Mesendoderm (in vitro differentiated cells): ENCODE measurements around the gene TCP11X2.
"Not testable (repeated sequence)": the region's sequence is repeated elsewhere in the genome, so short reads cannot be mapped to it uniquely, and the experiment has no call there.

Source experiments
- DNase-seq: peaks from one replicate; pipeline ENCODE4 v3.0.0; 2013
- H2AK5ac ChIP-seq: 2 replicates; pipeline ENCODE4 v1.6.1; 2013; ENCODE audit warnings: low read length, inconsistent platforms
- H2BK120ac ChIP-seq: 2 replicates; pipeline ENCODE4 v1.6.1; 2013; ENCODE audit warnings: low read depth, mild to moderate bottlenecking, low read length, moderate library complexity, mixed read lengths
- H2BK15ac ChIP-seq: replicated peaks from 2 replicates; pipeline ENCODE4 v1.6.1; 2013; ENCODE audit warnings: low read depth, mild to moderate bottlenecking, moderate library complexity
- H2BK5ac ChIP-seq: 2 replicates; pipeline ENCODE4 v1.6.1; 2013; ENCODE audit warnings: low read length, inconsistent platforms
- H3K18ac ChIP-seq: 2 replicates; pipeline ENCODE4 v1.6.1; 2013; ENCODE audit warnings: mild to moderate bottlenecking, low read length, mixed read lengths
- H3K23ac ChIP-seq: one replicate; pipeline ENCODE4 v1.6.1; 2013; ENCODE audit warnings: low read length
- H3K27ac ChIP-seq: 2 replicates; pipeline ENCODE4 v1.5.1; 2013; ENCODE audit warnings: low read depth, mild to moderate bottlenecking, inconsistent platforms, low read length, moderate library complexity
- H3K27me3 ChIP-seq: 2 replicates; pipeline ENCODE4 v1.6.1; 2013; ENCODE audit warnings: low read length, control low read depth, mild to moderate bottlenecking, inconsistent platforms; ENCODE audit not compliant: insufficient read depth, poor library complexity
- H3K36me3 ChIP-seq: 2 replicates; pipeline ENCODE4 v1.6.1; 2013; ENCODE audit warnings: low read length, inconsistent platforms; ENCODE audit not compliant: control insufficient read depth, insufficient read depth
- H3K4ac ChIP-seq: one replicate; pipeline ENCODE4 v1.6.1; 2013; ENCODE audit warnings: low read depth, mild to moderate bottlenecking, low read length, moderate library complexity
- H3K4me1 ChIP-seq: 2 replicates; pipeline ENCODE4 v1.6.1; 2013; ENCODE audit warnings: low read depth, low read length, inconsistent platforms; ENCODE audit not compliant: control insufficient read depth
- H3K4me2 ChIP-seq: 2 replicates; pipeline ENCODE4 v1.6.1; 2013; ENCODE audit warnings: low read length
- H3K4me3 ChIP-seq: 2 replicates; pipeline ENCODE4 v1.5.1; 2013; ENCODE audit warnings: mild to moderate bottlenecking, low read length
- H3K56ac ChIP-seq: one replicate; pipeline ENCODE4 v1.6.1; 2013; ENCODE audit warnings: low read length
- H3K79me1 ChIP-seq: 2 replicates; pipeline ENCODE4 v1.6.1; 2013; ENCODE audit warnings: low read length, inconsistent platforms
- H3K79me2 ChIP-seq: 2 replicates; pipeline ENCODE4 v1.6.1; 2013; ENCODE audit warnings: mild to moderate bottlenecking, low read length; ENCODE audit not compliant: control insufficient read depth, insufficient read depth
- H3K9ac ChIP-seq: 2 replicates; pipeline ENCODE4 v1.6.1; 2013; ENCODE audit warnings: low read length, inconsistent platforms
- H4K5ac ChIP-seq: one replicate; pipeline ENCODE4 v1.6.1; 2013; ENCODE audit warnings: low read length
- H4K8ac ChIP-seq: one replicate; pipeline ENCODE4 v1.6.1; 2013; ENCODE audit warnings: low read depth, mild to moderate bottlenecking, control low read depth, low read length, moderate library complexity
- WGBS: extraction: QIAGEN DNeasy Blood & Tissue Kit; methylation state at CpG from one replicate; pipeline ENCODE4 v1.1.7; 2013; ENCODE audit warnings: low lambda C conversion rate, missing lambda C conversion rate; ENCODE audit not compliant: insufficient coverage; ENCODE audit errors: extremely low coverage; 5-methylcytosine and 5-hydroxymethylcytosine counted together

The TCP11X2 gene

DNA sequence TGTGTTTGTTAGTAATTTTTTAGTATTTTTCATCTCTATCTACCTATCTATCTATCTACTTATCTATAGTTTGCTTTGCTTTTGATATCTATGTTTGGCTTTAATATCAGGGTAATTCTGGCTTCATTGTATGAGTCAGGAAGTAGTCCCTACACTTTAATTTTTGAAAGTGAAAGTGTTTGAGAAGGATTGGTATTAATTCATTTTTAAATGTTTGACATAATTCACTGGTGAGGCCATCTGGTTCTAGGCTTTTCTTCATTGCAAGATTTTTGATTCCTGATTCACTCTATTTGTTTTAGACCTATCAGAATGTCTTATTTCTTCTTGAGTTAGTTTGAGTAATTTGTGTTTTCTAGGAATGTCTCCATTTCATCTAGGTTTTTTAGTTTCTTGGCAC is 20.2 kb upstream of the TCP11X2 start:
- no peak overlapping the region for H3K9ac ChIP-seq
- no peak overlapping the region for H3K23ac ChIP-seq
- H3K18ac ChIP-seq, result no peak overlapping the region
- H3K79me1 ChIP-seq, result no peaks in the 10 kb centered on the region
- H3K79me2 ChIP-seq, result no peaks in the 10 kb centered on the region
- H2BK120ac ChIP-seq, result no peak overlapping the region
- H3K4me3 ChIP-seq, result no peak overlapping the region
- no peaks in the 10 kb centered on the region for H3K36me3 ChIP-seq
- no peak overlapping the region for H3K4ac ChIP-seq
- no peak overlapping the region for H4K5ac ChIP-seq
- H2BK5ac ChIP-seq, result no peak overlapping the region
- H3K27ac ChIP-seq, result no peak overlapping the region
- no peak overlapping the region for H3K56ac ChIP-seq
- no peak overlapping the region for H4K8ac ChIP-seq
- no peak for DNase-seq
- H2BK15ac ChIP-seq, result no peak overlapping the region
- H3K4me2 ChIP-seq, result no peak overlapping the region
- H3K4me1 ChIP-seq, result no peaks in the 10 kb centered on the region
- H3K27me3 ChIP-seq, result no peaks in the 10 kb centered on the region
- H2AK5ac ChIP-seq, result no peak overlapping the region

DNA sequence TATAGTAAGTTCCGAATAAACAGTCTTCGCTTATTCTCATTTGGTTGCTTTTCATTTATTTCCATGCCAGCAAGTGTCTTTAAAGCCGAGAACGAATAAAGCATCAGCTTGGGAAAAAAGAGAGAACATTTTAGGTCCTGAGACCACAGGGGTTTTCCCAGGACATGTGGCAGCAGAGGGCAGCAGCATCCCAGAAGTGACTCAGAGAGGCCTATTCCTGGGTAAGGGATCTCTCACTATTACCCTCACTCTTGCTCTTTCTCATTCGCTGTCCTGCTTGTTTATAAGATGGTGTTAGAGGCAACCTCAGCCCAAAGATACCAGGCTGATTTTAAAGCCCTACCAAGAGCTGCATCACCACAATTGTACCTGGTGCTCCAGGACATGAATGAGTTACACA is 7.2 kb upstream of the TCP11X2 start:
- not testable (repeated sequence) for H3K4me1 ChIP-seq

GRCh38 chrX:102470215-102470614 is 1.4 kb downstream of the TCP11X2 start:
- H2AK5ac ChIP-seq, H2BK120ac ChIP-seq, H3K56ac ChIP-seq, H3K4me1 ChIP-seq, H3K4me3 ChIP-seq, H3K23ac ChIP-seq, H3K27ac ChIP-seq, H3K27me3 ChIP-seq, H3K4ac ChIP-seq, H3K79me1 ChIP-seq, H2BK15ac ChIP-seq, H3K4me2 ChIP-seq, DNase-seq, H4K5ac ChIP-seq, H2BK5ac ChIP-seq, H3K18ac ChIP-seq, H3K9ac ChIP-seq, H4K8ac ChIP-seq, H3K79me2 ChIP-seq, H3K36me3 ChIP-seq: not testable (repeated sequence)
- WGBS, result no CpG with 5 or more reads among the region's 3 CpGs

More for the DNA sequence above, 7.2 kb upstream of the TCP11X2 start:
- H3K27me3 ChIP-seq, H3K79me1 ChIP-seq, H4K8ac ChIP-seq, H3K56ac ChIP-seq, H4K5ac ChIP-seq, H3K79me2 ChIP-seq, H2BK5ac ChIP-seq, H3K4me2 ChIP-seq, H2BK120ac ChIP-seq, H3K36me3 ChIP-seq, H3K4ac ChIP-seq, H3K23ac ChIP-seq, H3K9ac ChIP-seq, DNase-seq, H2BK15ac ChIP-seq, H3K27ac ChIP-seq, H3K18ac ChIP-seq, H3K4me3 ChIP-seq, H2AK5ac ChIP-seq: not testable (repeated sequence)
- no CpG with 5 or more reads among the region's 5 CpGs for WGBS

GRCh38 chrX:102458615-102459014 is 13.0 kb downstream of the TCP11X2 start:
- H3K4me1 ChIP-seq, H2BK5ac ChIP-seq, H4K8ac ChIP-seq, DNase-seq, H3K56ac ChIP-seq, H3K79me1 ChIP-seq, H3K23ac ChIP-seq, H2AK5ac ChIP-seq, H2BK120ac ChIP-seq, H4K5ac ChIP-seq, H3K4ac ChIP-seq, H3K27me3 ChIP-seq, H2BK15ac ChIP-seq, H3K18ac ChIP-seq, H3K9ac ChIP-seq, H3K4me3 ChIP-seq, H3K27ac ChIP-seq, H3K36me3 ChIP-seq, H3K79me2 ChIP-seq, H3K4me2 ChIP-seq: not testable (repeated sequence)
- WGBS, result no CpG with 5 or more reads among the region's 4 CpGs

DNA sequence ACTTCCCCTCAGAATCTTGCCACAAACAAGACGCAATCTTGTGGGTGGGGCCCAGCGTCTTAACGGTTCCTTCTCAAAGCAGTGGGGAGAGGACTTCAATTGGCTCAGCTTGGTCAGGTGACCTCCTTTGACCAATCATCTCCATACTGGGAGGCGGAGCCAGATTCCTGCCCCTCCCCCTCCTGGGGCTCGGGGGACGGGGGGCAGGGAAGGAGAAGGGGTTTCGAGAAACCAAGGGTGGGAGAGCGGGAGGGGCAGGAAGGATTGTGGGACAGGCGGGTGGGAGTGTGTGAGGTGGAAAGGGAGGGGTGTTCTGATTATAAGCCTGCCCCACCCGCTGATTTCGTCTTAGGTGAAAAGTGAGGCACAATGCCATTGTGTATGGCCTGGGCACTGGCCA is 31.7 kb downstream of the TCP11X2 start, which contains the start of gene NXF2B:
NXF2B (minus strand) TSS at position 101 of the 400 bp plus-strand sequence. CDS start 59,972 bp downstream, outside the sequence.
- H3K23ac ChIP-seq, H2BK120ac ChIP-seq, H2AK5ac ChIP-seq, H3K79me1 ChIP-seq, H3K27me3 ChIP-seq, H3K9ac ChIP-seq, H2BK15ac ChIP-seq, H4K5ac ChIP-seq, H3K27ac ChIP-seq, H3K4me2 ChIP-seq, H4K8ac ChIP-seq, H3K4ac ChIP-seq, H3K4me1 ChIP-seq, H3K56ac ChIP-seq, H2BK5ac ChIP-seq, H3K18ac ChIP-seq, DNase-seq, H3K36me3 ChIP-seq, H3K4me3 ChIP-seq, H3K79me2 ChIP-seq: not testable (repeated sequence)
- WGBS, result no CpG with 5 or more reads among the region's 11 CpGs

DNA sequence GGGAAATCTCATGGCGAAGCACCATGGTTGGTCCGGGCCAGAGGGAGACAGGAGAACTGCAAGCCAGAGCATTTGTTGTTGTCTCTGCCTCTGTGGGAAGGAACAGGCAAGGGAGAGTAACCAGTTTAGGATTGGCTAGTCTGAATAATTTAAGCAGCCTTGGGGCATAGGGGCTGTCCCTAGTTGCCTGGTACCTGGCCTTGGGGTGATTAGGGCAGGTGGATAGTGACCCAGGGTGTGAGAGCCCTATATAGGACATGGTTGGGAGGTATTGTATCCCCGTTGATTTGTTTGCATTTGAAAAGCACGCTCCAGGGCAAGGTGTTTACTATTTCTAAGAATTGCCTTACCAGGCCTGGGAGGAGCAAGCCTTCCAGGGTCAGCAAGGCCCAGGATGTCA is 57.1 kb downstream of the TCP11X2 start:
- not testable (repeated sequence) for H3K79me2 ChIP-seq, H4K5ac ChIP-seq, H3K27me3 ChIP-seq, H2BK15ac ChIP-seq, H2BK120ac ChIP-seq, H3K79me1 ChIP-seq, H3K18ac ChIP-seq, H3K36me3 ChIP-seq, DNase-seq, H3K27ac ChIP-seq, H3K4me1 ChIP-seq, H3K9ac ChIP-seq, H3K4me2 ChIP-seq, H4K8ac ChIP-seq, H3K23ac ChIP-seq, H3K4ac ChIP-seq, H3K4me3 ChIP-seq, H2BK5ac ChIP-seq, H2AK5ac ChIP-seq, H3K56ac ChIP-seq
- no CpG with 5 or more reads among the region's 4 CpGs for WGBS
